GF-D8 (cell line): Measurements from ENCODE around the gene MR1.
"Not testable (repeated sequence)": the region's sequence is repeated elsewhere in the genome, so short reads cannot be mapped to it uniquely, and the experiment has no call there.

Source experiments
- DNase-seq: peaks from one replicate; lab custom pipeline; 2025; lab: John Stamatoyannopoulos, UW

MR1 gene

GRCh38 chr1:181032535-181032934 lies 1.2 kb upstream of the MR1 start:
- no peak for DNase-seq

- peak; percentile 64 for DNase-seq
Measured at GRCh38 chr1:181033128-181033798, 520 bp upstream of the MR1 start.

GRCh38 chr1:181035210-181035609 lies 1.4 kb downstream of the MR1 start:
- not testable (repeated sequence) for DNase-seq

- peak; percentile 12 for DNase-seq
Measured at GRCh38 chr1:181036107-181036836, 2.5 kb downstream of the MR1 start.

GRCh38 chr1:181037386-181037785 lies 3.6 kb downstream of the MR1 start:
- no peak for DNase-seq

- peak; percentile 17 for DNase-seq
Measured at GRCh38 chr1:181038399-181038873, 4.7 kb downstream of the MR1 start.

- no peak for DNase-seq
Measured at GRCh38 chr1:181040284-181040865, 6.6 kb downstream of the MR1 start.

- DNase-seq = peak; percentile 89
Measured at GRCh38 chr1:181043025-181043888, 9.5 kb downstream of the MR1 start.

GRCh38 chr1:181044449-181044966 lies 10.7 kb downstream of the MR1 start:
- no peak for DNase-seq

GRCh38 chr1:181045946-181046345 lies 12.2 kb downstream of the MR1 start:
- not testable (repeated sequence) for DNase-seq

GRCh38 chr1:181049378-181049777 lies 15.6 kb downstream of the MR1 start:
- DNase-seq = no peak

- DNase-seq = no peak
Measured at GRCh38 chr1:181050922-181051321, 17.1 kb downstream of the MR1 start.

- no peak for DNase-seq
Measured at GRCh38 chr1:181056560-181056959, 22.8 kb downstream of the MR1 start.

- no peak for DNase-seq
Measured at GRCh38 chr1:181057079-181057478, 23.3 kb downstream of the MR1 start.

- no peak for DNase-seq
Measured at GRCh38 chr1:181059435-181059834, 25.7 kb downstream of the MR1 start.

- DNase-seq = no peak
Measured at GRCh38 chr1:181060066-181060465, 26.3 kb downstream of the MR1 start.

GRCh38 chr1:181060947-181061346 lies 27.2 kb downstream of the MR1 start:
- DNase-seq = not testable (repeated sequence)

- DNase-seq = no peak
Measured at GRCh38 chr1:181061487-181061886, 27.7 kb downstream of the MR1 start.

GRCh38 chr1:181061891-181062835 lies 28.4 kb downstream of the MR1 start:
- DNase-seq = peak; percentile 23

GRCh38 chr1:181062836-181063428 lies 29.1 kb downstream of the MR1 start:
- DNase-seq = peak; percentile 53
